H1 (cell line): Measurements from ENCODE around the gene XKR7. TPM values are rescaled to one million over a fixed set of nuclear protein-coding genes. Genes with fewer than 3 reads are reported as not detected.

Experiments
- CTCF ChIA-PET: fragments of 300-600 bp; sonication (Branson Sonifier 250); formaldehyde crosslinking; loops from one replicate; lab custom pipeline; 2021; ENCODE audit not compliant: partially characterized antibody; lab: Charles Lee
- POLR2A ChIA-PET: fragments of 300-600 bp; sonication (Branson Sonifier 250); formaldehyde crosslinking; loops from one replicate; lab custom pipeline; 2021; ENCODE audit warnings: inconsistent platforms; ENCODE audit not compliant: partially characterized antibody; lab: Charles Lee
- DNase-seq, 2 experiments: peaks; one replicate each; pipeline versions ENCODE4 v3.0.0 to v3.0.0-alpha.2; 2010 to 2022; ENCODE audit warnings: low spot score in 2 of 2, low read depth in 1 of 2, mixed read lengths in 1 of 2
- FAIRE-seq: peaks from 2 replicates; lab custom pipeline; 2011; peaks lifted over from hg19 to GRCh38; lab: Jason Lieb, UNC
- H2AFZ ChIP-seq: 2 replicates; pipeline ENCODE4 v1.8.1; 2012; ENCODE audit warnings: low read length, inconsistent platforms
- H2AK5ac ChIP-seq: 2 replicates; pipeline ENCODE4 v1.6.1; 2013; ENCODE audit warnings: low read depth, low read length
- H2BK120ac ChIP-seq: replicated peaks from 2 replicates; pipeline ENCODE3; 2013; ENCODE audit warnings: low read depth, low read length, inconsistent platforms
- H2BK12ac ChIP-seq: 2 replicates; pipeline ENCODE4 v1.6.1; 2013; ENCODE audit warnings: low read depth, low read length
- H2BK15ac ChIP-seq: 2 replicates; pipeline ENCODE4 v1.6.1; 2013; ENCODE audit warnings: low read length
- H2BK20ac ChIP-seq: 2 replicates; pipeline ENCODE4 v1.6.1; 2013; ENCODE audit warnings: low read length
- H2BK5ac ChIP-seq: 2 replicates; pipeline ENCODE4 v1.6.1; 2013; ENCODE audit warnings: low read depth, low read length
- H3K14ac ChIP-seq: 2 replicates; pipeline ENCODE4 v1.6.1; 2013; ENCODE audit warnings: inconsistent platforms; ENCODE audit not compliant: insufficient read length
- H3K18ac ChIP-seq: 2 replicates; pipeline ENCODE4 v1.6.1; 2013; ENCODE audit warnings: low read length; ENCODE audit errors: extremely low read depth
- H3K23ac ChIP-seq: 2 replicates; pipeline ENCODE4 v1.6.1; 2013; ENCODE audit warnings: inconsistent platforms; ENCODE audit not compliant: insufficient read length
- H3K23me2 ChIP-seq: 2 replicates; pipeline ENCODE4 v1.6.1; 2013; ENCODE audit warnings: low read depth, low read length
- H3K27ac ChIP-seq: 2 replicates; pipeline ENCODE4 v1.6.1; 2011; ENCODE audit warnings: low read depth, low read length, inconsistent platforms
- H3K27me3 ChIP-seq, 4 experiments: replicated peaks in 1 of 4; 1 replicate in 1 of 4; 2 replicates in 3 of 4; pipeline versions ENCODE4 v1.6.1 to v1.8.1; 2011 to 2013; ENCODE audit warnings: low read length in 3 of 4, mild to moderate bottlenecking in 3 of 4, inconsistent platforms in 2 of 4, mixed read lengths in 2 of 4, moderate library complexity in 1 of 4; ENCODE audit not compliant: control insufficient read depth in 3 of 4, insufficient read depth in 3 of 4; ENCODE audit errors: extremely low read depth in 1 of 4
- H3K36me3 ChIP-seq, 4 experiments: 2 replicates each; pipeline versions ENCODE4 v1.6.1 to v1.8.1; 2011 to 2013; ENCODE audit warnings: mild to moderate bottlenecking in 4 of 4, low read length in 3 of 4, moderate library complexity in 2 of 4, control low read depth in 1 of 4, inconsistent platforms in 1 of 4; ENCODE audit not compliant: insufficient read depth in 4 of 4, control insufficient read depth in 2 of 4
- H3K4ac ChIP-seq: replicated peaks from 2 replicates; pipeline ENCODE3; 2013; ENCODE audit warnings: low read length, low read depth, mixed read lengths, inconsistent platforms; ENCODE audit not compliant: insufficient read length
- H3K4me1 ChIP-seq, 4 experiments: replicated peaks in 1 of 4; 1 replicate in 1 of 4; 2 replicates in 3 of 4; pipeline versions ENCODE4 v1.6.1 to v1.8.1; 2011 to 2013; ENCODE audit warnings: low read length in 3 of 4, inconsistent platforms in 2 of 4, mixed read lengths in 1 of 4; ENCODE audit not compliant: insufficient read depth in 4 of 4, control insufficient read depth in 3 of 4
- H3K4me2 ChIP-seq, 2 experiments: 2 replicates each; pipeline versions ENCODE4 v1.6.1 to v1.8.1; 2011 to 2013; ENCODE audit warnings: low read depth in 2 of 2, low read length in 2 of 2, control low read depth in 1 of 2, inconsistent platforms in 1 of 2, mild to moderate bottlenecking in 1 of 2; ENCODE audit not compliant: insufficient read depth in 1 of 2
- H3K4me3 ChIP-seq, 4 experiments: fragments of 200-600, 300-600 bp in 1 of 4; sonication (generic), shearing (Covaris generic), sonication (Bioruptor Twin) in 1 of 4; 2 replicates each; pipeline versions ENCODE4 v1.5.1 to v1.8.1; 2011 to 2016; ENCODE audit warnings: low read length in 4 of 4, low read depth in 3 of 4, control low read depth in 2 of 4, inconsistent platforms in 2 of 4, mild to moderate bottlenecking in 2 of 4, mixed read lengths in 1 of 4, moderate library complexity in 1 of 4; ENCODE audit not compliant: insufficient read depth in 2 of 4; ENCODE audit errors: extremely low read depth in 1 of 4
- H3K56ac ChIP-seq: replicated peaks from 2 replicates; pipeline ENCODE3; 2013; ENCODE audit warnings: low read depth, mild to moderate bottlenecking, mixed read lengths, low read length, inconsistent platforms; ENCODE audit not compliant: insufficient read length
- H3K79me1 ChIP-seq: 2 replicates; pipeline ENCODE4 v1.6.1; 2013; ENCODE audit warnings: low read depth, low read length, control low read depth
- H3K79me2 ChIP-seq, 2 experiments: 2 replicates each; pipeline versions ENCODE4 v1.6.1 to v1.8.1; 2012 to 2013; ENCODE audit warnings: low read length in 2 of 2, mild to moderate bottlenecking in 2 of 2, inconsistent platforms in 1 of 2; ENCODE audit not compliant: insufficient read depth in 2 of 2, control insufficient read depth in 1 of 2
- H3K9ac ChIP-seq, 4 experiments: replicated peaks in 1 of 4; 1 replicate in 1 of 4; 2 replicates in 3 of 4; pipeline versions ENCODE4 v1.6.1 to v1.8.1; 2011 to 2013; ENCODE audit warnings: low read depth in 3 of 4, low read length in 3 of 4, control low read depth in 2 of 4, mild to moderate bottlenecking in 2 of 4, moderate library complexity in 2 of 4, inconsistent platforms in 1 of 4; ENCODE audit errors: extremely low read depth in 1 of 4
- H3K9me3 ChIP-seq, 2 experiments: 2 replicates each; pipeline versions ENCODE4 v1.6.1 to v1.8.1; 2012 to 2013; ENCODE audit warnings: mild to moderate bottlenecking in 2 of 2, moderate library complexity in 2 of 2, control low read depth in 1 of 2, inconsistent platforms in 1 of 2, low read depth in 1 of 2, low read length in 1 of 2, mixed read lengths in 1 of 2; ENCODE audit not compliant: insufficient read depth in 2 of 2
- H4K20me1 ChIP-seq, 2 experiments: replicated peaks in 1 of 2; 2 replicates each; pipeline versions ENCODE3 to v1.8.1; 2011 to 2013; ENCODE audit warnings: inconsistent platforms in 2 of 2, low read length in 2 of 2, mild to moderate bottlenecking in 1 of 2; ENCODE audit not compliant: insufficient read depth in 2 of 2, control insufficient read depth in 1 of 2
- H4K5ac ChIP-seq: 2 replicates; pipeline ENCODE4 v1.6.1; 2013; ENCODE audit warnings: low read length, low read depth, mixed read lengths, inconsistent platforms; ENCODE audit not compliant: insufficient read length
- H4K8ac ChIP-seq: 2 replicates; pipeline ENCODE4 v1.8.0; 2013; ENCODE audit warnings: mild to moderate bottlenecking, moderate library complexity, low read length, inconsistent platforms; ENCODE audit not compliant: insufficient read depth; ENCODE audit errors: extremely low read depth
- H4K91ac ChIP-seq: replicated peaks from 2 replicates; pipeline ENCODE3; 2013; ENCODE audit warnings: low read length, mixed read lengths, inconsistent platforms; ENCODE audit not compliant: insufficient read length
- HDAC6 ChIP-seq: IDR thresholded peaks from one replicate; pipeline ENCODE4 v1.7.1; 2012; ENCODE audit warnings: low read depth, mild to moderate bottlenecking, inconsistent platforms, low read length, moderate library complexity
- RAD21 ChIP-seq, 2 experiments: IDR thresholded peaks in 1 of 2; conservative IDR thresholded peaks in 1 of 2; 2 replicates each; pipeline ENCODE4 v1.6.1; 2011; ENCODE audit warnings: low read depth in 2 of 2, low read length in 2 of 2, improper control_type of control experiment in 1 of 2, inconsistent platforms in 1 of 2, mild to moderate bottlenecking in 1 of 2, moderate library complexity in 1 of 2
- WGBS, 2 experiments: shearing (Covaris generic) in 1 of 2; methylation state at CpG; one replicate each; pipeline versions ENCODE4 v1.1.6 to v1.1.7; 2013 to 2015; ENCODE audit warnings: low lambda C conversion rate in 2 of 2, mixed read lengths in 2 of 2, inconsistent platforms in 1 of 2, low coverage in 1 of 2, missing lambda C conversion rate in 1 of 2; ENCODE audit not compliant: insufficient replicate concordance in 2 of 2, insufficient coverage in 1 of 2, insufficient read length in 1 of 2; ENCODE audit errors: extremely low coverage in 1 of 2, missing lambda C conversion rate in 1 of 2; 5-methylcytosine and 5-hydroxymethylcytosine counted together
- polyA plus RNA-seq, 7 experiments: library from polyadenylated mRNA; depleted of rRNA in 3 of 7; stranded (reverse) in 5 of 7; unstranded in 2 of 7; fragments of >200 nt in 5 of 7; fragments of 200-250 nt in 2 of 7; gene quantifications; 1 replicate in 5 of 7; 2 replicates in 1 of 7; 4 replicates in 1 of 7; pipeline versions ENCODE4 v1.2.1 to v1.2.3, GENCODE V29; 2011 to 2013; ENCODE audit warnings: missing spikeins in 2 of 7, mixed read lengths in 2 of 7
- total RNA-seq: library from RNA; stranded (reverse); fragmentation: NEBNext Ultra II Directional; extraction: Animal tissue kit (Norgen Biotek cat#: 25700); gene quantifications from 2 replicates; pipeline ENCODE4 v1.2.1, GENCODE V29; 2021

XKR7 gene
- total and polyA plus RNA-seq, 2 of the 8 experiments (the other 6 are each of a cell fraction or from before 2014, with no cell fraction given), result 1.8 to 2.4 TPM

- Histone ChIP-seq H3K14ac (no peak overlapping the region), H2BK20ac (no peak overlapping the region), H4K20me1 (peaks cover 0 to 2% of the 10 kb centered on the region in 2 experiments), H3K9ac (no peak overlapping the region), H3K23me2 (no peaks in the 10 kb centered on the region), H3K4me3 (no peak overlapping the region), H3K36me3 (no peaks in the 10 kb centered on the region), H3K18ac (no peak overlapping the region), H3K27me3 (no peaks in the 10 kb centered on the region; a peak in 1 of 7 replicates), H2BK120ac (no peak overlapping the region), H3K27ac (no peak overlapping the region), H2BK5ac (no peak overlapping the region), H3K23ac (no peak overlapping the region), H3K79me1 (no peaks in the 10 kb centered on the region), H2AK5ac (no peak overlapping the region), H4K8ac (no peak overlapping the region), H2BK12ac (no peak overlapping the region), H3K4me2 (no peak overlapping the region), H3K4ac (no peak overlapping the region), H2AFZ (no peak overlapping the region), H3K9me3 (no peaks in the 10 kb centered on the region), H3K79me2 (no peaks in the 10 kb centered on the region), H3K56ac (no peak overlapping the region), H4K5ac (no peak overlapping the region), H2BK15ac (no peak overlapping the region), H3K4me1 (peaks cover 0 to 8% (median 6%) of the 10 kb centered on the region in 4 experiments; a peak in 6 of 7 replicates), H4K91ac (no peak overlapping the region)
- POLR2A ChIA-PET, result interaction anchor here (0.8 kb wide), 1 partner anchor 85 kb away, joined by 3 read pairs; the partner anchor contains the start of gene TM9SF4
- WGBS, 2 experiments, result 93% methylated on average over 6 of the region's 6 CpGs; no CpG with 5 or more reads in 1 of the 2 experiments
- no peak for FAIRE-seq
- CTCF ChIA-PET, result interaction anchor here (0.6 to 1.6 kb wide), 5 partner anchors 13 to 202 kb away, joined by 3 to 6 read pairs (median 3); no protein-coding TSS in a partner anchor
- TF ChIP-seq RAD21 (IDR thresholded peaks at IDR 0.05 in 1 of 2, conservative IDR thresholded peaks at IDR 0.05 in 1 of 2; ENCODE audit: low read depth in 2 of 2, low read length in 2 of 2) (peak in 1 of 2 experiments; percentile 27; a peak in 1 of 4 replicates), HDAC6 (no peak)
- no peak for DNase-seq
Observed at GRCh38 chr20:32024683-32025295, 56.8 kb downstream of the XKR7 start.
